AG09309 (cell line): ENCODE results near the gene C1orf94.

Source experiments
- DNase-seq: peaks from one replicate; pipeline ENCODE4 v3.0.0-alpha.2; 2010; ENCODE audit warnings: low read depth
- H3K4me3 ChIP-seq: 2 replicates; pipeline ENCODE4 v1.5.1; 2011; ENCODE audit warnings: mild to moderate bottlenecking, low read depth, low read length, moderate library complexity; ENCODE audit not compliant: control insufficient read depth
- TF ChIP-seq, protein P1 (sequence below): IDR thresholded peaks from 2 replicates; pipeline ENCODE4 v1.5.1; 2011; ENCODE audit warnings: mild to moderate bottlenecking, low read depth, low read length, inconsistent platforms; ENCODE audit not compliant: insufficient read depth, control insufficient read depth; ENCODE audit errors: missing control alignments

Gene C1orf94

DNA sequence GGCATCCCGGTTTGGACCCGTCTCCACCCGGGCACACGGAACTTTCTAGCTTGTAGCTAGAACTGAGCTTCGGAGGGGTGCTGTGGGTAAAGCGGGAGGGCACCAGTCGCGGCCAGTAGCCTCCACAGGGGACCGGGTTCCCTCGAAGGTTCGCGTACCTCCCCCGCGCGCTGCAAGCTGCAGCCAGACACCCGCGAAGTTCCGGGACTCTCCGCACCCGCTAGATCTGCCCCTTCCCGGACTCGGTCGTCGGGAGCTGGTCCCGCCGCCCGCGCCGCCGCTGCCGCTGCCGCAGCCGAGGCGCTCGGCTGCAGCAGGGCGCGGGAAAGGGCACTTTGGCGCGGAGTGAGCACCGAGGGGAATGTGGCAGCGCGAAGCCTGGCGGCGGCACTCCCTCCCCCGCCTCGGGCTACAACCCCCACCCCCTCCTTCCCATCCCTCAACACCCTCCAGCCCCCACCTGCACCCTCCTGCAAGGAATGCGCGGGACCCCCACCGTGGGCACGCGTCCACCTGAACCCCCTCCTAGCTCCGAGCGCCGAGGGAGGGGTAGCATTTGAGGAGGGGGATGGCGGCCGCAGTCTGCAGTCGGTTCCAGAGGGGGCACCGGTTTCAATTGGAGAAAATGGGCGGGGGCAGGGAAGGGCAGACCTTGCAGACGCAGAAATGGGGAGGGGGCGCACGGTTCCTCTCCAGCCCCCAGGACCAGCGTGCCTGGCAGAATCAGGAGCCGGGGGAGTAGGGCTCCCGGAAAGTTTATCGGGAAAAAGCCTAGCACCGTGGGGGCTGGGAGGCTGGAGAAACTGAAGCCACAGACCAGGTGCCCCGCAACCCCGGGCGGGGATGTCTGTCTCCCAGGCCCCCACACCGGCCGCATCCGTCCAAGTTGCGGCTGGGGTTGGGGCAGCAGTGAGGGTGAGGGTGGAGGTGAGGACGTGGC, 12.6 kb upstream of the C1orf94 start:
- DNase-seq, result no peak
- peak overlapping the region; percentile 90 for H3K4me3 ChIP-seq
- TF ChIP-seq, protein P1, sequence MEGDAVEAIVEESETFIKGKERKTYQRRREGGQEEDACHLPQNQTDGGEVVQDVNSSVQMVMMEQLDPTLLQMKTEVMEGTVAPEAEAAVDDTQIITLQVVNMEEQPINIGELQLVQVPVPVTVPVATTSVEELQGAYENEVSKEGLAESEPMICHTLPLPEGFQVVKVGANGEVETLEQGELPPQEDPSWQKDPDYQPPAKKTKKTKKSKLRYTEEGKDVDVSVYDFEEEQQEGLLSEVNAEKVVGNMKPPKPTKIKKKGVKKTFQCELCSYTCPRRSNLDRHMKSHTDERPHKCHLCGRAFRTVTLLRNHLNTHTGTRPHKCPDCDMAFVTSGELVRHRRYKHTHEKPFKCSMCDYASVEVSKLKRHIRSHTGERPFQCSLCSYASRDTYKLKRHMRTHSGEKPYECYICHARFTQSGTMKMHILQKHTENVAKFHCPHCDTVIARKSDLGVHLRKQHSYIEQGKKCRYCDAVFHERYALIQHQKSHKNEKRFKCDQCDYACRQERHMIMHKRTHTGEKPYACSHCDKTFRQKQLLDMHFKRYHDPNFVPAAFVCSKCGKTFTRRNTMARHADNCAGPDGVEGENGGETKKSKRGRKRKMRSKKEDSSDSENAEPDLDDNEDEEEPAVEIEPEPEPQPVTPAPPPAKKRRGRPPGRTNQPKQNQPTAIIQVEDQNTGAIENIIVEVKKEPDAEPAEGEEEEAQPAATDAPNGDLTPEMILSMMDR, result peak; percentile 6

DNA sequence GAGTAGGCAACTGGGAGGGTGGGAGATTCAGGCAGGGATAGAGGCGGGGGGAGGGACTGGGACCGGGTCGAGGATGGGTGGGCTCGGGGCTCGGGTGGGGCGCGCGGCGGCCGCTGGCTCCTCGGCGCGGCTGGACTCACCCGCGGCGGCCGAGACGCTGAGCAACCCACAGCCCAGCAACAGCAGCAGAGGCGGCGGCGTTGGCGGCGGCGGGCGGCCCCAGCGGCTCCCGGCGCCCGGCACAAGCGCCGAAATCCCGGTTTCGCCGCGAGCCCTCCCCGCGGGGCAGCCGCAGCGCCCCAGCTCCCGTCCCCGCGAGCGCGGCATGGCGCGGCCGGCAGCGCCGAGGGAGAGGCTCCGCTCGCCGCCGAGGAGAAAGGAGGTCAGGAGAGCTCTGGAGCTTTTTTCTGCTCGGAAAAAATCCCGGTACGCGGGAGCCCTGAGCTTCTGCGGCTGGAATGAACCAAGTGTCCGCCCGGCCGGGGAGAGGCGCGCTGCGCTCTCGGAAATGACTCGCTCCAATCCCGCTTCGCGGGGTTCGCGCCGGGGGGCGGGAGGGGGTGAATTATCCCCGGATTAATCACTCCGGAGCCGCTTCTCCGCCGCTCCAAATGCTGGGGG, 11.8 kb upstream of the C1orf94 start, which contains the start of gene CSMD2:
Gene CSMD2 (minus strand): TSS at position 460 of the 621 bp plus-strand sequence. CDS start 133 bp downstream, at position 327.
- TF ChIP-seq, protein P1, result no peak
- peak; percentile 11 for DNase-seq
- peak within 1 kb of the TSS; percentile 90 for H3K4me3 ChIP-seq

DNA sequence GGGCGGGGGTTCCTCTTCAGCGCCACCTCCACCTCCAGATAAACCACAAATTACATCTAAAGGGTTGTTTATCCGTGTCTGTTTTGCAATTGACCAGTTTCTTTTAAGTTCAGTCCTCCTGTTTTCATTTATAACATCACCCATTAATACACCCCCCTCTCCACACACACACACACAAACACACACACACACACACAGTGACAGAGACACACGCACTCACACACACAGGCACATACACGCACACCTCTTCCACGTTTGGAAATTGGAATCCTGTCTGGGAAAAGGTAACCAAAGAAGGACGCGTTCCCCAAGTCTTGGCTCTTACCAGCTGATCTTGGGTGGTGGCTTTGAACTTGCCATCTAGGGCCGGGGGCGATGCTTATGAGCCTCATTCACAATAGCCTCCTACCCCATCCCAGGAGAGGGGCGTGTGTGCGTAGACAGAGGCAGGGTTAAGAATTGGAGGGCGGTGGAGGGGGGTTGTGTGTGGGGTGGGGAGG, 11.2 kb upstream of the C1orf94 start:
- TF ChIP-seq, protein P1, result no peak
- peak overlapping the region; percentile 90 for H3K4me3 ChIP-seq
- no peak for DNase-seq

DNA sequence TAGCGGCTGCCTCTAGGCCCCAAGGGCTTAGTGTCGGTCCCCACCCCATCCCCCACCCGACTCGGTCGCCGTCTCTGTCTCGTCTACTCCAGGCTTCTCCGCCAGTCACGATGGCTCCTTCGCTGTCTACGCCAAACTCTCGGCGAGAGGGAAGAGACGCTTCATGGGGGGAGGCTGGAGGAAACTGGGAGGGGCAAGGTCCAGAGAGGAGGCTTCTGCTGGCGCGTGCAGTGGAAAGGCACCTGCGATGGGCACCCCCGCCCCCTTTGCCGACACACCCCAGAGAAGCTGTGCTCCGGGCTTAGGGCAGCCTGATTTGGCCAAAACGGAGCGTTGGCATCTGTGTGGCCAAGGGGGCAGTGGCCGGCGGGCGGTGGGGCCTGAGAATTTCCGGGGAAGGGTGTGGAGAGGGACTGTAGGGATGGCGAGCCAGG, 10.5 kb upstream of the C1orf94 start:
- DNase-seq, result no peak
- TF ChIP-seq, protein P1, result no peak
- H3K4me3 ChIP-seq, result peak overlapping the region; percentile 24

DNA sequence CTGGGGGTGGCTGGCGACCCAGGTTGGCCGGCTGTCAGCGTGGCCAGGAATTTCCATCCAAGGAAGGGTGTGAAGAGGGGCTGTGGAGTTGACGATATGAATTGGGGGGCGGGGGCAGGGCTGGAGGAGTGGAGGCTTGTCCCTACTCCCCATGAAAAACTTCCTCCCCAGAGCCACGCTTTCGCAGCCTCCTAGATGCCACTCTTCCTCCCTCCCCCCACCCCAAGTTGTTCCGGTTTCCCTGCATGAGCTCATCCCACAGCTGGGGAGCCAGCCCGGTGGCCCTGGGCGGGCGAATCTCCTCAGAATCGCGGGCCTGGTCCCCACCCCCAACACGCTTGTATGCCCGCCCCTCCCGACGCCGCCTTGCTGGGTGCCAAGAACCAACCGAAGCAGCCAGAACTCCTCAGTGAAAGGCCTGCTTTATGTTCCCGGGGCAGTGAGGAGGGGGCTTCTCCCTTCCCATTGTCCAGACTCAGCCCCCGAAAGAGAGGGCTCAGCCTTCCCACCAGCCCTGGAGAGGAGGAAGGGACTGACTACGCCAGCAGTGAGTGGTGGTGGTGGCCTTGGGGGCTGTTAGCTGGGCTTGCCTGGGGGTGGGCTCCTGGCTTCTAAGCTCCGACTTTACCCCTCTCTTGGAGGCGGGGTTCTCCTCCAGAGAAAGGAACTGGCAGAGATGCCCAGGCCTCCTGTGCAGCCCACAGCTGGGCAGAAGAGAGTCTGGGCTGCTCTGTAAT, 9.9 kb upstream of the C1orf94 start:
- peak overlapping the region; percentile 24 for H3K4me3 ChIP-seq
- TF ChIP-seq, protein P1, result no peak
- DNase-seq, result no peak

DNA sequence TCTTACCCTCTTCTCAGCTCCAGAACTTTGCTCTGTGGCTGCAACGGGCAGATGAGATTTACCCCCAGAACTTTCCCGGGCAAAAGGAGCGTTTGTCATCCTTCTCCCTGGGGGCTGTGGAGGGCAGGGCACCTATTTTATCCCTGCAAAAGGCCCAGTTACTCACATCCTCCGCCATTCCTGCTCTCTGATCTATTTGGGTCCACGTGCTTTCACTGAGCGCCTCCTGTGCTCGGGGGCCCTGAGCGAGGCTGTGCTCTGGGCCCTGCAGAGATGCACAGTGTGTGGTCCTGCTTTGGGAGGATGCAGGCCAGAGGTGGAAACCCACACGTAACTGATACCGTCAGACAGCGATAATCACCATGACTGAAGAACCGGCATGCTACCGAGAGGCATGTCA, 9.3 kb upstream of the C1orf94 start:
- TF ChIP-seq, protein P1, result no peak
- DNase-seq, result no peak
- H3K4me3 ChIP-seq, result no peak overlapping the region
